Activated naive CD8-positive, alpha-beta T cell treated with anti-CD3 and anti-CD28 coated beads, Interleukin-2, amount 50 U/mL, for 24 hours (primary cell): Measurements from ENCODE around the gene TMEM143.
"Not testable (repeated sequence)": the region's sequence is repeated elsewhere in the genome, so short reads cannot be mapped to it uniquely, and the experiment has no call there.

Experiments used
- ATAC-seq: fragments of 150-1000 bp; cut with Tn5 transposase; one replicate; pipeline ENCODE4 v1.10.0; 2021
- DNase-seq: peaks from one replicate; pipeline ENCODE4 v3.0.0; 2021
- H3K27ac Mint-ChIP-seq: one replicate; pipeline ENCODE4 v1.8.0; 2021; ENCODE audit warnings: mild to moderate bottlenecking, mixed read lengths
- H3K27me3 Mint-ChIP-seq: one replicate; pipeline ENCODE4 v1.8.0; 2021; ENCODE audit warnings: mixed read lengths
- H3K36me3 Mint-ChIP-seq: one replicate; pipeline ENCODE4 v1.8.0; 2021; ENCODE audit warnings: low read depth, mixed read lengths
- H3K4me1 Mint-ChIP-seq: one replicate; pipeline ENCODE4 v1.8.0; 2021; ENCODE audit warnings: mixed read lengths
- H3K4me3 Mint-ChIP-seq: one replicate; pipeline ENCODE4 v1.8.0; 2021; ENCODE audit warnings: mild to moderate bottlenecking, moderate library complexity, mixed read lengths
- H3K9me3 Mint-ChIP-seq: one replicate; pipeline ENCODE4 v1.8.0; 2021; ENCODE audit warnings: mixed read lengths

Gene TMEM143

GRCh38 chr19:48309731-48310130 is 54.0 kb downstream of the TMEM143 start:
- H3K27me3 Mint-ChIP-seq, H3K27ac Mint-ChIP-seq, H3K4me1 Mint-ChIP-seq, H3K9me3 Mint-ChIP-seq, DNase-seq, H3K4me3 Mint-ChIP-seq, H3K36me3 Mint-ChIP-seq, ATAC-seq: not testable (repeated sequence)

- H3K4me3 Mint-ChIP-seq = no peak overlapping the region
- no peak for DNase-seq
- no peaks in the 10 kb centered on the region for H3K9me3 Mint-ChIP-seq
- H3K36me3 Mint-ChIP-seq = no peaks in the 10 kb centered on the region
- no peaks in the 10 kb centered on the region for H3K4me1 Mint-ChIP-seq
- H3K27me3 Mint-ChIP-seq = no peaks in the 10 kb centered on the region
- no peak overlapping the region for H3K27ac Mint-ChIP-seq
- ATAC-seq = no peak
Observed at GRCh38 chr19:48308631-48309586, 54.8 kb downstream of the TMEM143 start.

- Mint-ChIP-seq H3K36me3 (no peaks in the 10 kb centered on the region), H3K9me3 (no peaks in the 10 kb centered on the region), H3K4me3 (no peak overlapping the region), H3K27ac (no peak overlapping the region), H3K27me3 (no peaks in the 10 kb centered on the region), H3K4me1 (no peaks in the 10 kb centered on the region)
- DNase-seq (no peak), ATAC-seq (no peak)
Observed at GRCh38 chr19:48303866-48304265, 59.9 kb downstream of the TMEM143 start.

GRCh38 chr19:48303367-48303766 is 60.4 kb downstream of the TMEM143 start:
- Mint-ChIP-seq H3K27ac (no peak overlapping the region), H3K4me3 (no peak overlapping the region), H3K4me1 (no peaks in the 10 kb centered on the region), H3K36me3 (no peaks in the 10 kb centered on the region), H3K9me3 (no peaks in the 10 kb centered on the region), H3K27me3 (no peaks in the 10 kb centered on the region)
- ATAC-seq (no peak), DNase-seq (no peak)

GRCh38 chr19:48302600-48302959 is 61.2 kb downstream of the TMEM143 start:
- Mint-ChIP-seq H3K9me3 (no peaks in the 10 kb centered on the region), H3K27me3 (no peaks in the 10 kb centered on the region), H3K36me3 (no peaks in the 10 kb centered on the region), H3K4me1 (no peaks in the 10 kb centered on the region), H3K27ac (no peak overlapping the region), H3K4me3 (no peak overlapping the region)
- DNase-seq = no peak
- ATAC-seq = no peak

- H3K4me1 Mint-ChIP-seq = no peaks in the 10 kb centered on the region
- no peak overlapping the region for H3K4me3 Mint-ChIP-seq
- H3K27me3 Mint-ChIP-seq = no peaks in the 10 kb centered on the region
- no peak for ATAC-seq
- no peaks in the 10 kb centered on the region for H3K36me3 Mint-ChIP-seq
- no peak overlapping the region for H3K27ac Mint-ChIP-seq
- no peaks in the 10 kb centered on the region for H3K9me3 Mint-ChIP-seq
- DNase-seq = no peak
Observed at GRCh38 chr19:48301886-48302599, 61.7 kb downstream of the TMEM143 start.

- H3K36me3 Mint-ChIP-seq = no peaks in the 10 kb centered on the region
- H3K4me3 Mint-ChIP-seq = no peak overlapping the region
- no peak overlapping the region for H3K27ac Mint-ChIP-seq
- no peak for DNase-seq
- no peaks in the 10 kb centered on the region for H3K4me1 Mint-ChIP-seq
- ATAC-seq = no peak
- peaks cover 5% of the 10 kb centered on the region for H3K27me3 Mint-ChIP-seq
- no peaks in the 10 kb centered on the region for H3K9me3 Mint-ChIP-seq
Observed at GRCh38 chr19:48297975-48298374, 65.8 kb downstream of the TMEM143 start.

- Mint-ChIP-seq H3K27me3 (peaks cover 5% of the 10 kb centered on the region), H3K4me3 (no peak overlapping the region), H3K36me3 (no peaks in the 10 kb centered on the region), H3K27ac (no peak overlapping the region), H3K9me3 (no peaks in the 10 kb centered on the region), H3K4me1 (no peaks in the 10 kb centered on the region)
- DNase-seq (no peak), ATAC-seq (no peak)
Observed at GRCh38 chr19:48296963-48297734, 66.6 kb downstream of the TMEM143 start.

GRCh38 chr19:48295458-48295857 is 68.3 kb downstream of the TMEM143 start:
- H3K36me3 Mint-ChIP-seq = no peaks in the 10 kb centered on the region
- H3K4me1 Mint-ChIP-seq = peaks cover 7% of the 10 kb centered on the region
- H3K27me3 Mint-ChIP-seq = peaks cover 5% of the 10 kb centered on the region
- ATAC-seq (no peak), DNase-seq (no peak)
- H3K27ac Mint-ChIP-seq = no peak overlapping the region
- no peak overlapping the region for H3K4me3 Mint-ChIP-seq
- no peaks in the 10 kb centered on the region for H3K9me3 Mint-ChIP-seq

- Mint-ChIP-seq H3K9me3 (no peaks in the 10 kb centered on the region), H3K27ac (no peak overlapping the region), H3K4me3 (no peak overlapping the region), H3K36me3 (no peaks in the 10 kb centered on the region), H3K4me1 (peaks cover 7% of the 10 kb centered on the region), H3K27me3 (peaks cover 5% of the 10 kb centered on the region)
- ATAC-seq = no peak
- DNase-seq = no peak
Observed at GRCh38 chr19:48292798-48293197, 70.9 kb downstream of the TMEM143 start.

GRCh38 chr19:48291489-48291815 is 72.3 kb downstream of the TMEM143 start:
- ATAC-seq = not testable (repeated sequence)

GRCh38 chr19:48290771-48291488 is 72.8 kb downstream of the TMEM143 start:
- H3K27ac Mint-ChIP-seq = no peak overlapping the region
- DNase-seq = peak; percentile 73
- H3K4me1 Mint-ChIP-seq = peaks cover 7% of the 10 kb centered on the region
- H3K27me3 Mint-ChIP-seq = peaks cover 5% of the 10 kb centered on the region
- ATAC-seq = peak; percentile 65
- H3K9me3 Mint-ChIP-seq = peaks cover 8% of the 10 kb centered on the region
- peaks cover 7% of the 10 kb centered on the region for H3K36me3 Mint-ChIP-seq
- peak overlapping the region; percentile 68 for H3K4me3 Mint-ChIP-seq

More at GRCh38 chr19:48291489-48291815, 72.3 kb downstream of the TMEM143 start:
- H3K36me3 Mint-ChIP-seq, H3K4me1 Mint-ChIP-seq, H3K9me3 Mint-ChIP-seq, DNase-seq, H3K27me3 Mint-ChIP-seq, H3K27ac Mint-ChIP-seq: not testable (repeated sequence)
- peak overlapping the region; percentile 68 for H3K4me3 Mint-ChIP-seq

- Mint-ChIP-seq H3K27ac (no peak overlapping the region), H3K4me1 (peaks cover 7% of the 10 kb centered on the region), H3K27me3 (peaks cover 5% of the 10 kb centered on the region), H3K9me3 (peaks cover 8% of the 10 kb centered on the region), H3K4me3 (no peak overlapping the region), H3K36me3 (peaks cover 7% of the 10 kb centered on the region)
- DNase-seq (no peak), ATAC-seq (no peak)
Observed at GRCh38 chr19:48290401-48290770, 73.4 kb downstream of the TMEM143 start.

- H3K27ac Mint-ChIP-seq = no peak overlapping the region
- ATAC-seq (no peak), DNase-seq (no peak)
- peaks cover 8% of the 10 kb centered on the region for H3K9me3 Mint-ChIP-seq
- H3K4me3 Mint-ChIP-seq = no peak overlapping the region
- H3K27me3 Mint-ChIP-seq = peaks cover 2% of the 10 kb centered on the region
- H3K4me1 Mint-ChIP-seq = peaks cover 7% of the 10 kb centered on the region
- H3K36me3 Mint-ChIP-seq = peaks cover 8% of the 10 kb centered on the region
Observed at GRCh38 chr19:48287748-48288147, 76.0 kb downstream of the TMEM143 start.
